Keratinocyte (primary cell): ENCODE data around the gene SLC6A9.

ENCODE experiments used
- CTCF ChIP-seq, 3 experiments: IDR thresholded peaks in 1 of 3; conservative IDR thresholded peaks in 1 of 3; optimal IDR thresholded peaks in 1 of 3; 2 replicates in 2 of 3; 3 replicates in 1 of 3; pipeline versions ENCODE3 to v1.5.1; 2011; ENCODE audit warnings: low read length in 3 of 3, mild to moderate bottlenecking in 3 of 3, moderate library complexity in 2 of 3, control low read depth in 1 of 3, inconsistent platforms in 1 of 3; ENCODE audit not compliant: insufficient read depth in 2 of 3; ENCODE audit errors: extremely low read depth in 1 of 3
- EZH2 ChIP-seq: IDR thresholded peaks from one replicate; pipeline ENCODE4 v1.6.1; 2012; ENCODE audit warnings: inconsistent platforms, mild to moderate bottlenecking, low read length, moderate library complexity

GRCh38 chr1:43992232-43992995 is 38.8 kb downstream of the SLC6A9 start:
- TF ChIP-seq CTCF (optimal IDR thresholded peaks at IDR 0.05 in 1 of 3, IDR thresholded peaks at IDR 0.05 in 1 of 3, conservative IDR thresholded peaks at IDR 0.05 in 1 of 3; ENCODE audit: extremely low read depth in 1 of 3, insufficient read depth in 2 of 3, low read length in 3 of 3) (no peak), EZH2 (no peak)
